GM21367 (cell line): Measurements from ENCODE around the gene DOCK11.

ENCODE experiments used
- ATAC-seq: cut with Tn5 transposase; IDR thresholded peaks from one replicate; pipeline ENCODE4 v1.9.1; 2021; ENCODE audit not compliant: unreplicated experiment

Gene DOCK11

GRCh38 chrX:118528071-118528737, 32.6 kb downstream of the DOCK11 start:
- ATAC-seq = peak; percentile 72

- no peak for ATAC-seq
Measured at GRCh38 chrX:118530219-118530911, 34.8 kb downstream of the DOCK11 start.

GRCh38 chrX:118534716-118535493, 39.3 kb downstream of the DOCK11 start:
- no peak for ATAC-seq

DNA sequence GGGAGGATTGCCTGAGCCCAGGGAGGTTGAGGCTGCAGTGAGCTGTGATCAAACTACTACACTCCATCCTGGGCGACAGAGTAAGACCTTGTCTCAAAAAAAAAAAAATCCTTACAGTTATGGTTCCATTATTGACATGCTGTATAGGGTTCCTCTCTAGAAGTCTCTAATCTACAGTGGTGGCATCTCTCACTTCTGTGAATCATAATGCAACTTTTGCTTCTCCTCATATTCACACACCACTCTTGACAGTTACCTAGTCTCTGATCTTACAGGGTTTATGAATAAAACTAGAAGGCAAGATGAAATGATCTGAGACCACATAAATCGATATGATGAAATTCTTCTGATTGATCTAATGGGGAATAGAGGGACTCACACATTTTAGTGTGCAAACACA, 40.6 kb downstream of the DOCK11 start:
- peak; percentile 51 for ATAC-seq

DNA sequence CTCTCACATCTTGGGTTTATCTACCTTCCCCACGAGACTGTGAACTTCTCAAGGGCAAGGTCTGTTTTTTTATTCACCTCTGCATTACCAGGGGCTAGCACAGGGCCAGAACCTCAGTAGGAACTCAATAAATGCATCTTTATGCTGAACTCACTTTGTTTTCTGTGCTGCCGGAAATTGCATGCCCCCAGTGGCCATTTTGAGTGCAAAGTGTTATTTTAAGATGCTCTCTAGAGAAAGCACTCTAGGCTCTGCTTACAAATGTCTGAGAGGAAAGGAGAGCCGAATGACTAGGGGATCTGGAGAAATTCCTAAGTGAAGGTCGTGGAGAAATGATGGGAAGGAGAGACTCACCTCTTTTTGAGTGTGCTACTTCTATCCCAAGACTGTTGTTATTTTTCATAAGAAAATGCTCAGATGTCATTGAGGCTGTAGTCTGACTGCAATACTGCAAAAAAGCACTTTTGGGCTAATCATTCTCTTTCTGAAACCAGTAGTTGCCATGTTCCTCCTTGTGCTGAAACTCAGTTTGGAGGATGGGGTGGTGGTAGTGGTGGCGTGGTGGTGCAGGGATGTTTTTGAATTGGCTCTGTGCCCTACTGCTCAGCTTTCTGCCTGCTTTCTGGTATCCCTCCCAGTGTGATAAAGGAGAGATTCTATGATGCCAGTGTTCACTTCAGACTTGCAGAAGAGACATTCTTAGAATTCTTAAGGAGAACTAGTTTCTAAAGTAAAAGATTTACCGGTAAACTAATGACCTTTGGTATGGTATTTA, 41.3 kb downstream of the DOCK11 start:
- ATAC-seq = peak; percentile 64

DNA sequence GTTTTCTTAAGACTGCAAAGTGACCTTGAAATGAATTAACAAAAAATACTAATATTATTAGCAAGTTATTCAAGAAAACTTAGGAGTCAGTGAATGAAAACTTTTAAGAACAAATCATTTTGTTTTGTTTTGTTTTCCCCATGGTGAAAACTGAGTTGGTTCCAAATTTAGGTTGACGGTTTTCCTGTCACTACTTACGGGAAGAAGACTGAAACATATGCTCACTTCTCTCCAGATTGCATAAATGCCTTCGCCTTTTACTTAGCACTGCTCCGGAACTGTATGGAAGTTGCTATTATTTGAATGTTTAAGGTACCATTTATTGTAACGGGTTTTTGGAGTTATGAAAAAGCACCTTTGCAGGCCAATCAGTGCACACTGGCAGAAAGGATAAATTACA, 42.8 kb downstream of the DOCK11 start:
- ATAC-seq = no peak

DNA sequence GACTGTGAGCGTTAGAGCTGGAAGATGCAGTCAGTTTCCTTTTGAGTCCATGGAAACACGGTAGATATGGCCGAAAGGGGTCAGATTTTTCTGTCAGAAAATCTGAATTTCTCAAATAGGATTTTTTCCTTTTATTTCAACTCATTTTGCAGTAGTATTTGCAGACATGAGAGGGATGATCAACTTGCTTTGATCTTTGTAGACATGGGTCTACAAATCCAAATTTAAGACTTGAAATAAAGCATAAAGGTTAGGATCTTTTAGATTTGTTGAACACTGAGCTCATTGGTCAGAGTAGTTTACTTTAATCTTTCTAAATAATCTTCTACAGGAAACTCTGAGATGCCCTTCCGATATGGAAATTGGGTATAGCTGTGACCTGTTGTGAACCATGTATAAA, 44.7 kb downstream of the DOCK11 start:
- no peak for ATAC-seq

GRCh38 chrX:118541482-118541881, 45.9 kb downstream of the DOCK11 start:
- ATAC-seq = no peak

- no peak for ATAC-seq
Measured at GRCh38 chrX:118545510-118545909, 49.9 kb downstream of the DOCK11 start.

DNA sequence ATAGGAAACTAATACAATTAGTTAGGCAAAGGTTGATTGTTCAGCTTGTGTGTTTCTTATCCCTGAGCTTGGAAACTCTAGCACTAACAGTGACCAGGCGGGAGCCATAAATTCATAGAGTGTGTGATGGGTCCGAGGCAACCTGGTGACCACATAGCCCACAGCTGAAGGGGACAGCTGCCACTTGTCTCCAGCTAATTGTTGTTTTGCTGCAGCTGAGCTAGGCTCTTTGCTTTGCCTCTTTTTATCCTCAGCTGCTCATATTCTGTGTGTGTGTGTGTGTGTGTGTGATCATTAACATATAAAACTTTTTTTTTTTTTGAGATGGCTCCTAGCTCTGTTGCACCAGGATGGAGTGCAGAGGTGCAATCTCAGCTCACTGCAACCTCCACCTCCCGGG, 53.2 kb downstream of the DOCK11 start:
- ATAC-seq = no peak

DNA sequence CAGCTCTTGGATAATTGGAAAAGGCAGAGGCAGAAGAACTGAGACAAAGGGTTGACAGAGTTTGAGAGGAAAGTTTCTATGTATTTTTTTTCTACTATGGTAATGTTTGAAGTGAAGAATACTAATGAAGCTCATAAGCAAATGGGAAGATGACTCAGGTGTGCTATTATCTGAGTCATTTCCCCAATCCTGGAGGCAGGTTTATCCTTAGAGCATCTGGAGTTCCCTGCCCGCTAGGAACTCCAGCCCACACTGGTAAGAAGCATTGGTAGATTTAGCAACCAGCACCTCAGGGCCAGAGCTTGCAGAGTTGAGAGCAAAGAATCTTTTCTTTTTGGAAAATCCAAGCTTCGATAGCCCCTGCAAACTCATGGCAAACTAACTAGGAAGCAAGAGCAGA, 55.2 kb downstream of the DOCK11 start:
- ATAC-seq = no peak

DNA sequence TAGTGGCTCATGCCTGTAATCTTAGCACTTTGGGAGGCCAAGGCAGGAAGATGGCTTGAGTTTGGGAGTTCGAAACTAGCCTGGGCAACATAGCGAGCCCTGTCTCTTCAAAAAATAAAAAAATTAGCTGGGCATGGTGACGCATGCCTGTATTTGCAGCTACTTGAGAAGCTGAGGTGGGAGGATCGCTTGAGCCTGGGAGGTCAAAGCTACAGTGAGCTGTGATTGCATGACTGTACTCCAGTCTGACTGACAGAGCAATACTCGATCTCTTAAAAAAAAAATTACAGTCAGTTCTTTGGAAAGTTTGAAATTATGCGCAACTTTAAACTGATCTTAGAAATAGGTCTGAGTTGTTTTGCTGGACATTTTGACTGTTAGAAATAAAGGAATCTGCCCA, 55.8 kb downstream of the DOCK11 start:
- ATAC-seq = no peak

DNA sequence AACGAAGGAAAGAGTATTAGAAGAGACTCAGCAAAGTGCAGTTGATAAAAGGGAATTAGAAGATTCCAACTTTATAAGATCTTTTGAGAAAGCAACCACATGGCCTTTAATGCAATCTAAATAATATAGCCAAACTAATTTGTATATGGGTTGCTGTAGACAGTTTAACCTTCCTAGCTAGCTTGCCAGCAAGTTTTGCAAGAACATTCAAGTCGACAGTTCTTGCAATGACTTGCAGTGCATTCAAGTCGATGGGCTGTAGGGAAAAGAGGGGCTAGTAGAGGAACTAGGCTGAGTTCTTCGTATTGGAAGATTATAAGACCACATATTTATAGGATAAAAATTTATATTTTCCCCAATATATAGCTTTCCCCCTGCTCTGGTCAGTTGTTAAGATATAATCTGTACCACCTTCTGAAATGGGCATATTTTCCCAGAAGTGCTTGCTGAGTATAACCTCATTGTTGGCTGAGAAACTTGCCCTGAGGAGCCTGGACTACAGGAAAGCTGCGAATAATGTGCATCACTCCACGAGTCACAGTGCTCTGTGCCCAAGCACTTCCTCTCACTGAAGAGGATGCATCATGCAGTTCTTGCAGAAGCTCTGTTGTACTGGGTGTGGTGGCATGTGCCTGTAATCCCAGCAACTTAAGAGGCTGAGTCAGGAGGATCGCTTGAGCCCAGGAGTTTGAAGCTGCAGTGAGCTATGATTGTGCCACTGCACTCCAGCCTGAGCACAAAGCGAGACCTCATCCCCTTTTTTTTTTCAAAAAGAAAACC, 56.7 kb downstream of the DOCK11 start:
- ATAC-seq = no peak

DNA sequence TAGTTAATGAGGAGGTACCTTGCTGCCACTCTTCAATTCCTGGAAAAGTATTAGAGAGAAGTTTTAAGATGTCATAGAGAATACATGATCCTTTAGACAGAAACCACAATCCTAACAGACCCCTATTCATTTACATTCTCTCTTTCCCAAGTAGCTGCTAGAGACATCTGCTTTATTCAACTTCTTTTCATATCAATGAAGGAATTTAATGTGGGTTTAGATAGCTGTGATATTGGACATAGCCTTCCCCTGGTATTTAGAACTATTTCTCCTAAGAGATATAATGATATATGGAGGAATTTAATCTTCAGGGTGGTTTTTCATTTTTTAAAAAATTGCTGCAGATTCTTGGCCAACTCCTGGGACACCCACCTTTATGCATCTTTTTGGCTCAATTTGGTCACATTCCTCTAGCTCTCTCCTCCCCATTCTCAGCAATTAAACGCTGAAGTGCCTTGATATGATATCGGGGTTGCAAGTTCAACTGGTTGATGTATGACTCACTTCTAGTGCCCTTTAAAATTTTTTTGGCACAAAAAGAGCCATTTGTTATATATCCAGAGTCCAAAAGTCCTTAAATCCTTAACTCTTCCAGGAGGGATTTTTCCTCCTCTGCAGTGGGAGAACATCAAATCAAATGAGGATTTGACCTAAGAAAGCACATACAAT, 57.6 kb downstream of the DOCK11 start:
- ATAC-seq = no peak

DNA sequence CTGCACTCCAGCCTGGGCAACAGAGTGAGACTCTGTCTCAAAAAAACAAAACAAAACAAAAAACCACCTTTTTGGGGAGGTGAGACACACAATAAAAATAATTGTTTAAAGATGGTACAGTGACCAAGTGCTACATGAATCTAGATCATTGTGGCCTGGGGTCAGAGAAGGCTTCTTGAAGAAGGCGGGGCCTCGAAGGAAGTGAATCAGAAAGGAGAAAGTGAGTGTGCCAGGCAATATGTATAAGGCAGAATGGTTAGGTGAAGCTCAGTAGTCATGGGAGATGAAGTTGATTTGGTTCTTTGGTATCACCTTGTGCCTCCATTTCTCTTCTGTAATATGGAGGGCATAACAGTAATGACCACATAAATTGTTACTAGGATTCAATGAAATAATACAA, 58.9 kb downstream of the DOCK11 start:
- ATAC-seq = no peak

- ATAC-seq = no peak
Measured at GRCh38 chrX:118558926-118559325, 63.3 kb downstream of the DOCK11 start.

GRCh38 chrX:118560489-118560888, 64.9 kb downstream of the DOCK11 start:
- ATAC-seq = no peak

GRCh38 chrX:118562582-118563164, 67.1 kb downstream of the DOCK11 start:
- no peak for ATAC-seq

GRCh38 chrX:118564498-118564897, 68.9 kb downstream of the DOCK11 start:
- no peak for ATAC-seq

DNA sequence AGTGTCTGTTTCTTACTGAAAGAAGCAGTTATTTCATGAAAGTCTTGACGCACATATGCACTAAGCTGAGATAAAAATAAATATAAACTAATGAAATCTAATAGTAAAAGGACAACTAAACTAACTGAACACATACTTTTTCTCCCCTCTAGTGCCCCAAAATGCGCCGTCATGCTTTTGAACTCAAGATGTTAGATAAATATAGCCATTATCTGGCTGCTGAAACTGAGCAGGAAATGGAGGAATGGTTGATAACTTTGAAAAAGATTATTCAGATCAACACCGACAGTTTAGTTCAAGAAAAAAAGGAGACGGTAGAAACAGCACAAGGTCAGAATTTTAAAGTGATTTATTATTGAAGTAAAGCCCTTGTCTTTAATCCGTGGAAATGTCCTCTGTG, 70.2 kb downstream of the DOCK11 start:
- no peak for ATAC-seq
